Hepatocyte (in vitro differentiated cells): ENCODE measurements around the gene CD52.

Experiments
- CTCF ChIP-seq: fragments of 200-600 bp; sonication (generic); IDR thresholded peaks from 2 replicates; pipeline ENCODE4 v1.5.1; 2016; ENCODE audit warnings: antibody characterized with exemption, mild to moderate bottlenecking; ENCODE audit not compliant: poor library complexity
- EZH2 ChIP-seq: fragments of 200-600 bp; sonication (generic); IDR thresholded peaks from 2 replicates; pipeline ENCODE4 v1.6.1; 2016; ENCODE audit warnings: antibody characterized with exemption, mild to moderate bottlenecking, borderline replicate concordance

GRCh38 chr1:26314501-26314900 lies 3.3 kb upstream of the CD52 start:
- TF ChIP-seq EZH2 (no peak), CTCF (no peak)
